Loucy (cell line): ENCODE data around the gene PNPLA1.

Experiments used
- H2AFZ ChIP-seq: fragments of 200-600 bp; sonication (generic); 2 replicates; pipeline ENCODE4 v1.6.0; 2016; ENCODE audit warnings: antibody characterized with exemption, mild to moderate bottlenecking, low read length, moderate library complexity
- H3F3A ChIP-seq: fragments of 200-600 bp; 2 replicates; pipeline ENCODE4 v1.6.0; 2016; ENCODE audit warnings: antibody characterized with exemption, low read depth, mild to moderate bottlenecking
- H3K27me3 ChIP-seq: fragments of 200-600 bp; sonication (generic); 2 replicates; pipeline ENCODE4 v1.6.1; 2014; ENCODE audit warnings: low read length, mild to moderate bottlenecking; ENCODE audit not compliant: insufficient read depth, poor library complexity, severe bottlenecking
- H3K36me3 ChIP-seq: fragments of 200-600 bp; sonication (generic); 2 replicates; pipeline ENCODE4 v1.6.1; 2016; ENCODE audit warnings: low read length; ENCODE audit not compliant: insufficient read depth
- H3K4me1 ChIP-seq: fragments of 200-600 bp; sonication (generic); 2 replicates; pipeline ENCODE4 v1.5.1; 2014; ENCODE audit warnings: low read length, mild to moderate bottlenecking; ENCODE audit not compliant: insufficient read depth, poor library complexity, severe bottlenecking
- H3K4me2 ChIP-seq: fragments of 200-600 bp; sonication (generic); 2 replicates; pipeline ENCODE4 v1.6.0; 2014; ENCODE audit warnings: antibody characterized with exemption, low read length, low read depth, mild to moderate bottlenecking; ENCODE audit not compliant: poor library complexity, severe bottlenecking
- H3K4me3 ChIP-seq: fragments of 200-600 bp; sonication (generic); 2 replicates; pipeline ENCODE4 v1.5.1; 2014; ENCODE audit warnings: low read length, mild to moderate bottlenecking, mixed read lengths; ENCODE audit not compliant: poor library complexity, severe bottlenecking
- H3K79me2 ChIP-seq: fragments of 200-600 bp; sonication (generic); 2 replicates; pipeline ENCODE4 v1.6.1; 2014; ENCODE audit warnings: low read length; ENCODE audit not compliant: insufficient read depth
- H3K9ac ChIP-seq: fragments of 200-600 bp; sonication (generic); 2 replicates; pipeline ENCODE4 v1.6.0; 2014; ENCODE audit warnings: mild to moderate bottlenecking, low read depth, low read length, moderate library complexity; ENCODE audit not compliant: poor library complexity, severe bottlenecking
- H3K9me2 ChIP-seq: fragments of 200-600 bp; sonication (generic); replicated peaks from 2 replicates; pipeline ENCODE4 v1.6.1; 2016; ENCODE audit warnings: low read depth, low read length, mixed read lengths
- H3K9me3 ChIP-seq: fragments of 200-600 bp; sonication (generic); 2 replicates; pipeline ENCODE4 v1.6.1; 2014; ENCODE audit warnings: mild to moderate bottlenecking, antibody characterized with exemption, low read length, low read depth; ENCODE audit not compliant: insufficient read depth
- H4K20me1 ChIP-seq: fragments of 200-600 bp; sonication (generic); 2 replicates; pipeline ENCODE4 v1.6.0; 2014; ENCODE audit warnings: antibody characterized with exemption, low read length, mild to moderate bottlenecking; ENCODE audit not compliant: insufficient read depth, poor library complexity, severe bottlenecking
- CTCF ChIP-seq: fragments of 200-600 bp; sonication (generic); conservative IDR thresholded peaks from 2 replicates; pipeline ENCODE4 v1.5.1; 2014; ENCODE audit warnings: mild to moderate bottlenecking, antibody characterized with exemption, low read length
- EZH2phosphoT487 ChIP-seq: fragments of 200-600 bp; IDR thresholded peaks from 2 replicates; pipeline ENCODE4 v1.6.1; 2018; ENCODE audit warnings: antibody characterized with exemption, mild to moderate bottlenecking, moderate library complexity, borderline replicate concordance

PNPLA1 gene

GRCh38 chr6:36242161-36242560, 27.7 kb upstream of the PNPLA1 start:
- no peaks in the 10 kb centered on the region for H4K20me1 ChIP-seq
- H3K9me3 ChIP-seq: no peaks in the 10 kb centered on the region
- H3F3A ChIP-seq: no peaks in the 10 kb centered on the region
- TF ChIP-seq CTCF (no peak), EZH2phosphoT487 (no peak)
- H3K4me2 ChIP-seq: no peak overlapping the region
- H3K4me3 ChIP-seq: no peak overlapping the region
- H3K27me3 ChIP-seq: no peaks in the 10 kb centered on the region
- H3K36me3 ChIP-seq: no peaks in the 10 kb centered on the region
- no peak overlapping the region for H2AFZ ChIP-seq
- H3K79me2 ChIP-seq: no peaks in the 10 kb centered on the region
- no peak overlapping the region for H3K9ac ChIP-seq
- H3K9me2 ChIP-seq: no peaks in the 10 kb centered on the region
- peaks cover 17% of the 10 kb centered on the region for H3K4me1 ChIP-seq

- H3K4me2 ChIP-seq: no peak overlapping the region
- no peaks in the 10 kb centered on the region for H3K9me3 ChIP-seq
- no peaks in the 10 kb centered on the region for H3K9me2 ChIP-seq
- no peaks in the 10 kb centered on the region for H3K36me3 ChIP-seq
- H3K27me3 ChIP-seq: no peaks in the 10 kb centered on the region
- TF ChIP-seq EZH2phosphoT487 (no peak), CTCF (no peak)
- H3K4me3 ChIP-seq: no peak overlapping the region
- no peaks in the 10 kb centered on the region for H3F3A ChIP-seq
- no peaks in the 10 kb centered on the region for H4K20me1 ChIP-seq
- H3K4me1 ChIP-seq: peaks cover 17% of the 10 kb centered on the region
- no peak overlapping the region for H2AFZ ChIP-seq
- H3K79me2 ChIP-seq: no peaks in the 10 kb centered on the region
- no peak overlapping the region for H3K9ac ChIP-seq
These were observed 27.2 kb upstream of the PNPLA1 start for GRCh38 chr6:36242626-36243025.

- no peak overlapping the region for H3K4me2 ChIP-seq
- peaks cover 20% of the 10 kb centered on the region for H3K4me1 ChIP-seq
- no peak overlapping the region for H2AFZ ChIP-seq
- no peaks in the 10 kb centered on the region for H3K79me2 ChIP-seq
- no peaks in the 10 kb centered on the region for H3K9me3 ChIP-seq
- no peaks in the 10 kb centered on the region for H3K36me3 ChIP-seq
- TF ChIP-seq CTCF: no peak
- no peak for TF ChIP-seq EZH2phosphoT487
- H4K20me1 ChIP-seq: no peaks in the 10 kb centered on the region
- H3K9me2 ChIP-seq: no peaks in the 10 kb centered on the region
- no peak overlapping the region for H3K9ac ChIP-seq
- no peak overlapping the region for H3K4me3 ChIP-seq
- no peaks in the 10 kb centered on the region for H3K27me3 ChIP-seq
- H3F3A ChIP-seq: no peaks in the 10 kb centered on the region
These were observed 26.2 kb upstream of the PNPLA1 start for GRCh38 chr6:36243562-36244212.
